NK-92 (cell line): ENCODE measurements around the gene AGPAT1.
"Not testable (repeated sequence)": the region's sequence is repeated elsewhere in the genome, so short reads cannot be mapped to it uniquely, and the experiment has no call there.

Source experiments
- DNase-seq: peaks from one replicate; lab custom pipeline; 2025; ENCODE audit not compliant: unreplicated experiment; lab: John Stamatoyannopoulos, UW

AGPAT1 gene

GRCh38 chr6:32151181-32151862 lies 24.6 kb downstream of the AGPAT1 start:
- DNase-seq = no peak

- DNase-seq = no peak
Observed at GRCh38 chr6:32149932-32150870, 25.7 kb downstream of the AGPAT1 start.

- no peak for DNase-seq
Observed at GRCh38 chr6:32149092-32149755, 26.7 kb downstream of the AGPAT1 start.

GRCh38 chr6:32148289-32149091 lies 27.4 kb downstream of the AGPAT1 start:
- DNase-seq = no peak

- DNase-seq = no peak
Observed at GRCh38 chr6:32147401-32148132, 28.3 kb downstream of the AGPAT1 start.

- DNase-seq = no peak
Observed at GRCh38 chr6:32146687-32147086, 29.2 kb downstream of the AGPAT1 start.

- DNase-seq = no peak
Observed at GRCh38 chr6:32146287-32146686, 29.6 kb downstream of the AGPAT1 start.

- DNase-seq = not testable (repeated sequence)
Observed at GRCh38 chr6:32144238-32144637, 31.6 kb downstream of the AGPAT1 start.

- DNase-seq = no peak
Observed at GRCh38 chr6:32140420-32141046, 35.4 kb downstream of the AGPAT1 start.

- no peak for DNase-seq
Observed at GRCh38 chr6:32139590-32139989, 36.3 kb downstream of the AGPAT1 start.

- DNase-seq = no peak
Observed at GRCh38 chr6:32137454-32137853, 38.4 kb downstream of the AGPAT1 start.

GRCh38 chr6:32133786-32134185 lies 42.1 kb downstream of the AGPAT1 start:
- no peak for DNase-seq

- DNase-seq = no peak
Observed at GRCh38 chr6:32132110-32132509, 43.8 kb downstream of the AGPAT1 start.

GRCh38 chr6:32131439-32131948 lies 44.4 kb downstream of the AGPAT1 start:
- DNase-seq = no peak

- DNase-seq = no peak
Observed at GRCh38 chr6:32129297-32130088, 46.4 kb downstream of the AGPAT1 start.

GRCh38 chr6:32128751-32129296 lies 47.1 kb downstream of the AGPAT1 start:
- DNase-seq = no peak

GRCh38 chr6:32127717-32128592 lies 47.9 kb downstream of the AGPAT1 start, which contains the start of gene ATF6B:
ATF6B (minus strand) TSS chr6:32128246; CDS start chr6:32128207, 39 bp downstream.
- DNase-seq = peak; percentile 89
